ENCODE results near the gene MAGEC3.

MAGEC3 gene

GRCh38 chrX:141815904-141816303, 22.2 kb upstream of the MAGEC3 start:
- Histone ChIP-seq H3K27me3 (ENCODE audit: control insufficient read depth in 3 of 3, insufficient read depth in 3 of 3, low read depth in 1 of 3, low read length in 3 of 3) (no peaks in the 10 kb centered on the region), H3K27ac (replicated peaks; ENCODE audit: low read length) (no peak overlapping the region), H3K23ac (ENCODE audit: low read depth, low read length, poor library complexity) (no peak overlapping the region), H3K79me1 (ENCODE audit: low read depth, low read length) (no peaks in the 10 kb centered on the region), H3K18ac (ENCODE audit: low read length) (no peak overlapping the region), H3K36me3 (replicated peaks in 1 of 2; ENCODE audit: control insufficient read depth in 2 of 2, insufficient read depth in 2 of 2, low read length in 2 of 2) (no peaks in the 10 kb centered on the region), H2BK12ac (ENCODE audit: low read length) (no peak overlapping the region), H2BK5ac (ENCODE audit: low read length) (no peak overlapping the region), H3K4me1 (ENCODE audit: control insufficient read depth in 2 of 2, insufficient read depth in 1 of 2, low read depth in 1 of 2, low read length in 2 of 2) (no peaks in the 10 kb centered on the region), H3K4ac (ENCODE audit: low read length) (no peak overlapping the region), H3K9ac (ENCODE audit: low read depth, low read length, poor library complexity) (no peak overlapping the region), H2AFZ (ENCODE audit: low read length) (no peak overlapping the region), H2BK15ac (ENCODE audit: low read length) (no peak overlapping the region), H3K4me2 (ENCODE audit: insufficient read depth, low read length, poor library complexity, severe bottlenecking) (no peak overlapping the region), H4K8ac (ENCODE audit: low read depth, low read length) (no peak overlapping the region), H4K91ac (ENCODE audit: low read depth, low read length, poor library complexity) (no peak overlapping the region), H3K4me3 (ENCODE audit: low read length in 2 of 2) (no peak overlapping the region), H2AK5ac (ENCODE audit: low read depth, low read length) (no peak overlapping the region), H2BK120ac (ENCODE audit: low read depth, low read length) (no peak overlapping the region), H3K14ac (ENCODE audit: low read length) (no peak overlapping the region), H3K9me3 (replicated peaks in 1 of 2; ENCODE audit: control insufficient read depth in 2 of 2, insufficient read depth in 1 of 2, low read depth in 1 of 2, low read length in 2 of 2) (no peaks in the 10 kb centered on the region)
- no peak for DNase-seq (ENCODE audit: low spot score)
- WGBS, 2 donors (ENCODE audit: extremely low coverage in 2 of 2, insufficient read length in 2 of 2, insufficient replicate concordance in 1 of 2), result no CpG with 5 or more reads among the region's 6 CpGs

DNA sequence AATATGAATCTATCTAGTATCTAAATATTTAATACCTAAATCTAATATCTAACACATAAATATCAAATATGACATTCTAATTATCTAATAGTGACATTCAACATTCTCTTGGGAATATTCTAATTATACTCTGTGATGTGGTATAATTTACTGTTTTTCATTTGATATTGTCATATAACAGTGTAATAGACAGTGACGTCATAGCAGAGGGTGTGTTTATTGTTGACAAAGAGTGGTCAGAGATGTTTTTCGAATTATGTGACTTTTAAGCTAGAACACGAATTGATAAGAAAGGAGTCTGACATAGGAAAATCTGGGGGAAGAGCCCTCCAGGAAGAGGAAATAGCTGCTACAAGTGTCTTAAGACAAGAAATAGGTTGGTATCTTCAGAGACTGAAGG, 5.9 kb upstream of the MAGEC3 start:
- Histone ChIP-seq H2AK5ac (ENCODE audit: low read depth, low read length) (no peak overlapping the region), H3K4me1 (ENCODE audit: control insufficient read depth in 2 of 2, insufficient read depth in 1 of 2, low read depth in 1 of 2, low read length in 2 of 2) (no peaks in the 10 kb centered on the region), H4K91ac (ENCODE audit: low read depth, low read length, poor library complexity) (no peak overlapping the region), H2AFZ (ENCODE audit: low read length) (no peak overlapping the region), H2BK15ac (ENCODE audit: low read length) (no peak overlapping the region), H4K8ac (ENCODE audit: low read depth, low read length) (no peak overlapping the region), H2BK12ac (ENCODE audit: low read length) (no peak overlapping the region), H3K9me3 (replicated peaks in 1 of 2; ENCODE audit: control insufficient read depth in 2 of 2, insufficient read depth in 1 of 2, low read depth in 1 of 2, low read length in 2 of 2) (no peaks in the 10 kb centered on the region), H2BK5ac (ENCODE audit: low read length) (no peak overlapping the region), H3K23ac (ENCODE audit: low read depth, low read length, poor library complexity) (no peak overlapping the region), H3K27me3 (ENCODE audit: control insufficient read depth in 3 of 3, insufficient read depth in 3 of 3, low read depth in 1 of 3, low read length in 3 of 3) (no peaks in the 10 kb centered on the region), H3K27ac (replicated peaks; ENCODE audit: low read length) (no peak overlapping the region), H3K4me3 (ENCODE audit: low read length in 2 of 2) (no peak overlapping the region), H3K79me1 (ENCODE audit: low read depth, low read length) (no peaks in the 10 kb centered on the region), H3K18ac (ENCODE audit: low read length) (no peak overlapping the region), H2BK120ac (ENCODE audit: low read depth, low read length) (no peak overlapping the region), H3K9ac (ENCODE audit: low read depth, low read length, poor library complexity) (no peak overlapping the region), H3K4ac (ENCODE audit: low read length) (no peak overlapping the region), H3K36me3 (replicated peaks in 1 of 2; ENCODE audit: control insufficient read depth in 2 of 2, insufficient read depth in 2 of 2, low read length in 2 of 2) (no peaks in the 10 kb centered on the region), H3K4me2 (ENCODE audit: insufficient read depth, low read length, poor library complexity, severe bottlenecking) (no peak overlapping the region), H3K14ac (ENCODE audit: low read length) (no peak overlapping the region)
- DNase-seq (ENCODE audit: low spot score), result no peak
- no CpG with 5 or more reads among the region's 3 CpGs for WGBS, 2 donors (ENCODE audit: extremely low coverage in 2 of 2, insufficient read length in 2 of 2, insufficient replicate concordance in 1 of 2)

DNA sequence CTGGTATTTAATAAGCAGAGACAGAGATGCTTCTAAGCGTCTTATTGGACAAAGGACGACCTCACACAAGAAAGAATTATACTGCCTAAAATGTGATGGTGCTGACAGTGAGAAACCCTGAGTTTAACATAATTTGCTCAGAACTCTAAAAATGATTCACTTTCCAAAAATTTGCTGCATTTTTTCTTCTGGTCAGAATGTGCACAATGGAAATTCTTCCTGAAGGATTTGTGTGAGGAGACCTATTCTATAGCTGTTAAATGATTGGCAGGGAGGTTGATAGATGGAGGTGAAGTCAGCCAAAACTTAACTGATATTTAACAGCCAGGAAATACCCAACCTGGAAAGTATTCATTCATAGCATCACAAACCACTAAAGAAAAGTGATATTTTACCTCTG, 1.7 kb downstream of the MAGEC3 start:
- no CpG with 5 or more reads among the region's 2 CpGs for WGBS, 2 donors (ENCODE audit: extremely low coverage in 2 of 2, insufficient read length in 2 of 2, insufficient replicate concordance in 1 of 2)

DNA sequence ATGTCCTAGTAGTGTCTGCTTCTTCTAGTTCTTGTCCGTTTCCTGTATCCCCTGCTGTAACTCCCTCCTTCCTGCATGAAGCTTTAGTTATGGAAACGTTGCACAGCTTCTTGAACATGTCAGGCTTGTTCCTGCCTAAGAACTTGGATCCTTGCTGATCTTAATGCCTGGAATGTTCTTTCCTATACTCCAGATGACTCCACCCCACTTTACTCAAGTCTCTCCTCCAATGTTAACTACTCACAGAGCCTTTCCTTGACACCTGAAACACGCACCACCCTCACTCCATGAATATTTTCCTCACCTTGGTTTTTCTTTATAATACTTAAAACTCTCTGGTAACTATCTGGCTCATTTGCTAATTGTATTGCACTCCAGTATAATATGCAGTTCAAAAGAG, 19.4 kb downstream of the MAGEC3 start:
- Histone ChIP-seq H2AK5ac (ENCODE audit: low read depth, low read length) (no peak overlapping the region), H3K9ac (ENCODE audit: low read depth, low read length, poor library complexity) (no peak overlapping the region), H3K18ac (ENCODE audit: low read length) (no peak overlapping the region), H3K27me3 (ENCODE audit: control insufficient read depth in 3 of 3, insufficient read depth in 3 of 3, low read depth in 1 of 3, low read length in 3 of 3) (peaks cover 0 to 3% (median 0%) of the 10 kb centered on the region in 3 experiments), H3K14ac (ENCODE audit: low read length) (no peak overlapping the region), H3K79me1 (ENCODE audit: low read depth, low read length) (no peaks in the 10 kb centered on the region), H3K36me3 (replicated peaks in 1 of 2; ENCODE audit: control insufficient read depth in 2 of 2, insufficient read depth in 2 of 2, low read length in 2 of 2) (no peaks in the 10 kb centered on the region), H2AFZ (ENCODE audit: low read length) (no peak overlapping the region), H3K27ac (replicated peaks; ENCODE audit: low read length) (no peak overlapping the region), H3K23ac (ENCODE audit: low read depth, low read length, poor library complexity) (no peak overlapping the region), H3K4me2 (ENCODE audit: insufficient read depth, low read length, poor library complexity, severe bottlenecking) (no peak overlapping the region), H4K8ac (ENCODE audit: low read depth, low read length) (no peak overlapping the region), H3K4me3 (ENCODE audit: low read length in 2 of 2) (no peak overlapping the region), H2BK5ac (ENCODE audit: low read length) (no peak overlapping the region), H2BK12ac (ENCODE audit: low read length) (no peak overlapping the region), H2BK15ac (ENCODE audit: low read length) (no peak overlapping the region), H2BK120ac (ENCODE audit: low read depth, low read length) (no peak overlapping the region), H3K4ac (ENCODE audit: low read length) (no peak overlapping the region), H4K91ac (ENCODE audit: low read depth, low read length, poor library complexity) (no peak overlapping the region), H3K9me3 (replicated peaks in 1 of 2; ENCODE audit: control insufficient read depth in 2 of 2, insufficient read depth in 1 of 2, low read depth in 1 of 2, low read length in 2 of 2) (no peaks in the 10 kb centered on the region), H3K4me1 (ENCODE audit: control insufficient read depth in 2 of 2, insufficient read depth in 1 of 2, low read depth in 1 of 2, low read length in 2 of 2) (no peaks in the 10 kb centered on the region)
- no peak for DNase-seq (ENCODE audit: low spot score)
- no CpG with 5 or more reads among the region's 3 CpGs for WGBS, 2 donors (ENCODE audit: extremely low coverage in 2 of 2, insufficient read length in 2 of 2, insufficient replicate concordance in 1 of 2)

More for the DNA sequence above, 1.7 kb downstream of the MAGEC3 start:
- Histone ChIP-seq H3K36me3 (replicated peaks in 1 of 2; ENCODE audit: control insufficient read depth in 2 of 2, insufficient read depth in 2 of 2, low read length in 2 of 2) (no peaks in the 10 kb centered on the region), H4K91ac (ENCODE audit: low read depth, low read length, poor library complexity) (no peak overlapping the region), H3K4me1 (ENCODE audit: control insufficient read depth in 2 of 2, insufficient read depth in 1 of 2, low read depth in 1 of 2, low read length in 2 of 2) (no peaks in the 10 kb centered on the region), H3K18ac (ENCODE audit: low read length) (no peak overlapping the region), H3K27ac (replicated peaks; ENCODE audit: low read length) (no peak overlapping the region), H3K23ac (ENCODE audit: low read depth, low read length, poor library complexity) (no peak overlapping the region), H3K4me2 (ENCODE audit: insufficient read depth, low read length, poor library complexity, severe bottlenecking) (no peak overlapping the region), H4K8ac (ENCODE audit: low read depth, low read length) (no peak overlapping the region), H2AK5ac (ENCODE audit: low read depth, low read length) (no peak overlapping the region), H3K79me1 (ENCODE audit: low read depth, low read length) (no peaks in the 10 kb centered on the region), H2BK120ac (ENCODE audit: low read depth, low read length) (no peak overlapping the region), H3K9me3 (replicated peaks in 1 of 2; ENCODE audit: control insufficient read depth in 2 of 2, insufficient read depth in 1 of 2, low read depth in 1 of 2, low read length in 2 of 2) (peaks cover 0 to 2% of the 10 kb centered on the region in 2 donors), H3K4ac (ENCODE audit: low read length) (no peak overlapping the region), H3K14ac (ENCODE audit: low read length) (no peak overlapping the region), H3K27me3 (ENCODE audit: control insufficient read depth in 3 of 3, insufficient read depth in 3 of 3, low read depth in 1 of 3, low read length in 3 of 3) (no peaks in the 10 kb centered on the region), H2BK5ac (ENCODE audit: low read length) (no peak overlapping the region), H3K4me3 (ENCODE audit: low read length in 2 of 2) (no peak overlapping the region), H3K9ac (ENCODE audit: low read depth, low read length, poor library complexity) (no peak overlapping the region), H2AFZ (ENCODE audit: low read length) (no peak overlapping the region), H2BK15ac (ENCODE audit: low read length) (no peak overlapping the region), H2BK12ac (ENCODE audit: low read length) (no peak overlapping the region)
- no peak for DNase-seq (ENCODE audit: low spot score)
